PFSK-1 (cell line): ENCODE measurements around the gene KREMEN1. TPM values are rescaled to one million over a fixed set of nuclear protein-coding genes. Genes with fewer than 3 reads are reported as not detected.

Source experiments
- FOXP2 ChIP-seq: optimal IDR thresholded peaks from 2 replicates; pipeline ENCODE3; 2011; ENCODE audit warnings: borderline replicate concordance, control low read depth, inconsistent platforms; ENCODE audit not compliant: insufficient read depth; ENCODE audit errors: extremely low read length, extremely low read depth
- POLR2AphosphoS5 ChIP-seq: IDR thresholded peaks from 2 replicates; pipeline ENCODE4 v1.6.1; 2012; ENCODE audit warnings: low read depth, mild to moderate bottlenecking, control low read depth, low read length, moderate library complexity
- SIN3A ChIP-seq: IDR thresholded peaks from 2 replicates; pipeline ENCODE4 v1.6.1; 2012; ENCODE audit warnings: mild to moderate bottlenecking, low read length, moderate library complexity, borderline replicate concordance; ENCODE audit not compliant: insufficient read depth
- TAF1 ChIP-seq: IDR thresholded peaks from 2 replicates; pipeline ENCODE4 v1.6.1; 2012; ENCODE audit warnings: low read length, control low read depth, borderline replicate concordance; ENCODE audit not compliant: insufficient read depth
- polyA plus RNA-seq: library from polyadenylated mRNA; unstranded; fragments of >200 nt; gene quantifications from one replicate; pipeline ENCODE4 v1.2.1, GENCODE V29; 2012; ENCODE audit warnings: low read depth, missing spikeins; ENCODE audit not compliant: insufficient read length
- TF ChIP-seq, protein P1 (sequence below), 2 experiments: IDR thresholded peaks; 2 replicates each; pipeline versions ENCODE4 v1.6.1 to v1.8.0; 2011 to 2012; ENCODE audit warnings: low read depth in 2 of 2, low read length in 2 of 2, control low read depth in 1 of 2, inconsistent platforms in 1 of 2, mild to moderate bottlenecking in 1 of 2, moderate library complexity in 1 of 2; ENCODE audit not compliant: insufficient read depth in 1 of 2

KREMEN1 gene, protein sequence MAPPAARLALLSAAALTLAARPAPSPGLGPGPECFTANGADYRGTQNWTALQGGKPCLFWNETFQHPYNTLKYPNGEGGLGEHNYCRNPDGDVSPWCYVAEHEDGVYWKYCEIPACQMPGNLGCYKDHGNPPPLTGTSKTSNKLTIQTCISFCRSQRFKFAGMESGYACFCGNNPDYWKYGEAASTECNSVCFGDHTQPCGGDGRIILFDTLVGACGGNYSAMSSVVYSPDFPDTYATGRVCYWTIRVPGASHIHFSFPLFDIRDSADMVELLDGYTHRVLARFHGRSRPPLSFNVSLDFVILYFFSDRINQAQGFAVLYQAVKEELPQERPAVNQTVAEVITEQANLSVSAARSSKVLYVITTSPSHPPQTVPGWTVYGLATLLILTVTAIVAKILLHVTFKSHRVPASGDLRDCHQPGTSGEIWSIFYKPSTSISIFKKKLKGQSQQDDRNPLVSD
- 4.0 TPM for polyA plus RNA-seq

DNA sequence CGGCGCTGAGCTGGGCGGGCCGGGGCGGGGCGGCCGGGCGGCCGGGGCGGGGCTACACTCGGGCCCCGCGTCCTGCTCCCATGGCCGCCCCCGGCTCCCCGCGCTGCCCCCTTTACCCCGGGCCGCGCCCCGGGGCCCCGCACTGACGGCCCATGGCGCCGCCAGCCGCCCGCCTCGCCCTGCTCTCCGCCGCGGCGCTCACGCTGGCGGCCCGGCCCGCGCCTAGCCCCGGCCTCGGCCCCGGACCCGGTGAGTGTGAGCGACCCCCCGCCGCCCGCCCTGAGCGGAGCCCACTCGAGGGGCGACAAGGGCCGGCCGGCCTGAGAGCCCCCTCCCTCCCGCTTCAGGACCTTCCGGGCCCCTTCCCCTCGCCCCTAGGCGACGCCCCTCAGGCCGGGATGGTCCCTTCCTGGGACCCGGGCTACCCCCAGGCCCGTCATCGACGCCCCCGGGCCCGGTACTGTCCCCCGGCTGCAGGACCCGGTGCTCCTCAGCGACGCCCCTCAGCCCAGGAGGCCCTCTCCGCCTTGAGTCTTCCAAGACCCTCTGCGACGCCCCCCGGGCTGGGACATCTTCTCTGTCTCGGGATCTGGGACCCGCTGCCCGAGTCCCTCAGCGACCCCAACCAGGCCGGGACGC is at the start of gene KREMEN1:
Gene KREMEN1 (plus strand): TSS at position 57 of the 639 bp plus-strand sequence. CDS start 96 bp downstream, at position 153.
- TF ChIP-seq POLR2AphosphoS5 (no peak), TAF1 (no peak), FOXP2 (no peak), SIN3A (no peak)
- TF ChIP-seq, protein P1, sequence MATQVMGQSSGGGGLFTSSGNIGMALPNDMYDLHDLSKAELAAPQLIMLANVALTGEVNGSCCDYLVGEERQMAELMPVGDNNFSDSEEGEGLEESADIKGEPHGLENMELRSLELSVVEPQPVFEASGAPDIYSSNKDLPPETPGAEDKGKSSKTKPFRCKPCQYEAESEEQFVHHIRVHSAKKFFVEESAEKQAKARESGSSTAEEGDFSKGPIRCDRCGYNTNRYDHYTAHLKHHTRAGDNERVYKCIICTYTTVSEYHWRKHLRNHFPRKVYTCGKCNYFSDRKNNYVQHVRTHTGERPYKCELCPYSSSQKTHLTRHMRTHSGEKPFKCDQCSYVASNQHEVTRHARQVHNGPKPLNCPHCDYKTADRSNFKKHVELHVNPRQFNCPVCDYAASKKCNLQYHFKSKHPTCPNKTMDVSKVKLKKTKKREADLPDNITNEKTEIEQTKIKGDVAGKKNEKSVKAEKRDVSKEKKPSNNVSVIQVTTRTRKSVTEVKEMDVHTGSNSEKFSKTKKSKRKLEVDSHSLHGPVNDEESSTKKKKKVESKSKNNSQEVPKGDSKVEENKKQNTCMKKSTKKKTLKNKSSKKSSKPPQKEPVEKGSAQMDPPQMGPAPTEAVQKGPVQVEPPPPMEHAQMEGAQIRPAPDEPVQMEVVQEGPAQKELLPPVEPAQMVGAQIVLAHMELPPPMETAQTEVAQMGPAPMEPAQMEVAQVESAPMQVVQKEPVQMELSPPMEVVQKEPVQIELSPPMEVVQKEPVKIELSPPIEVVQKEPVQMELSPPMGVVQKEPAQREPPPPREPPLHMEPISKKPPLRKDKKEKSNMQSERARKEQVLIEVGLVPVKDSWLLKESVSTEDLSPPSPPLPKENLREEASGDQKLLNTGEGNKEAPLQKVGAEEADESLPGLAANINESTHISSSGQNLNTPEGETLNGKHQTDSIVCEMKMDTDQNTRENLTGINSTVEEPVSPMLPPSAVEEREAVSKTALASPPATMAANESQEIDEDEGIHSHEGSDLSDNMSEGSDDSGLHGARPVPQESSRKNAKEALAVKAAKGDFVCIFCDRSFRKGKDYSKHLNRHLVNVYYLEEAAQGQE (IDR thresholded peaks at IDR 0.05; ENCODE audit: insufficient read depth in 1 of 2, low read depth in 2 of 2, low read length in 2 of 2): no peak

DNA sequence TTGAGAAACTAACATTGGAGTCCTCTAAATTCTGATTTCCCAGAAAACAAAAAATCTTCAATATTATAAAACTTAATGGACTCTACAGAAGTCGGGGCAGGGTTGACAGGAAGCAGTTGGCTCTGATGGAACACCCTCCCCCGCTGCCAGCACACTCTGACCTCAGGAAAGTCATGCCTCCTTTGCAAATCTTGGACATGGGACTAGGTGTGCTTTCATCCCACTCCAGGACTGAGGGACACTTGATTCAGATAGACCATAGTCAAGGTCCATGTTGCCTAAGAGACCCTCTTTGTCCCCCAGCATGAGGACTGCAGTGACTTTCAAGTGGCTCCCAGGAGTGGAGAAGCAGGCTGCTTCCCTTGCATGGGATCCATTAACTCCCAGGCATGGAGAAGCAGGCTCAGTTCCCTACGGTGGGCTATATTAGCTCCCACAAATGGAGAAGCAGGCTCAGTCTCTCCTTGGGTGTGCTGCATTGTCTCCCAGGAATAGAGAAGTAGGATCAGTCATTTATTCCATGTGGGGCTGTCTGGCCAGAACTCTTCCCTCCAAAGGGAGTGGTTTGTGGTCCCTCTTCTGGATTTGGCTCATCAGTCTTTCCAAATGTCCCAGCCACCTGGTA is 49.6 kb upstream of the KREMEN1 start:
- TF ChIP-seq FOXP2: no peak
- TF ChIP-seq SIN3A: no peak
- TF ChIP-seq TAF1: no peak
- TF ChIP-seq POLR2AphosphoS5: no peak
- TF ChIP-seq, protein P1 (IDR thresholded peaks at IDR 0.05; ENCODE audit: insufficient read depth in 1 of 2, low read depth in 2 of 2, low read length in 2 of 2): no peak

DNA sequence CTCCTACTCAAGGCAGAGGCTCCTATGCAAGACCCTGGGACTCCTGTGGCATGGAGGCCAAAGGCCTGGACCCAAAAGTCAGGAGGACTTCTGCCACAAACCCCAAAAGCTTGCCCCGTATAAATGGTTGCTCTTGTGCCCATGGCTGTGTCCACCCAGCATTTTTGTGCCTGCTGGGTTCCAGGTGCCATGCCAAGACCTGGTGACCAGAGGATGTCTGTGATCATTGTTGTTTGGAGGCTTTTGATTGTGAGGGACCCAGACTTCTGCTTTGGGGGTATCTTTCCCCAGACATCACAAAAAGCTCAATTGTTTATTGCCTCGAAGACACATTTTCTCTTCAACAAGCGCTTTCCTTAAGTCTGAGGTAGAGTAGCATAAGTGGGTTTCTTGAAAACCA is 46.3 kb upstream of the KREMEN1 start:
- TF ChIP-seq POLR2AphosphoS5: no peak

DNA sequence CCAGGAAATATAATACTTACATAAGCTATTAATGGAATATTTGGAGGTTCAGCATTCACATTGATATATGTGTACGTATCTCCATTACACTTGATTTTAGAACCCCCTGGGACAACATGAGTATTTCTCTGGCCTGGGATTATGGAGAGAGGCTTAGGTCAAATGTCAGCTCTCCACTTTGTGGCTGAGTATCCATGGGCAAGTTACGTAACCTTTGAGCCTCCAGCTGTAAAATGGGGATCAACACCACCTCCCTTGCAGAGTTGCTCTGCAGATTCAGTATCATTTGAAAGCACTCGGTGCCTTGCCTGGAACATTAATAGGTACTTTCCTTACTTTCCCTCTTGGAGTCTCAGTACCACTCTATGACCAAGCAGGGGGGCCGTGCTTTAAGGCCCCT is 44.4 kb upstream of the KREMEN1 start:
- no peak for TF ChIP-seq TAF1
- TF ChIP-seq SIN3A: no peak
- TF ChIP-seq, protein P1 (IDR thresholded peaks at IDR 0.05; ENCODE audit: insufficient read depth in 1 of 2, low read depth in 2 of 2, low read length in 2 of 2): no peak

DNA sequence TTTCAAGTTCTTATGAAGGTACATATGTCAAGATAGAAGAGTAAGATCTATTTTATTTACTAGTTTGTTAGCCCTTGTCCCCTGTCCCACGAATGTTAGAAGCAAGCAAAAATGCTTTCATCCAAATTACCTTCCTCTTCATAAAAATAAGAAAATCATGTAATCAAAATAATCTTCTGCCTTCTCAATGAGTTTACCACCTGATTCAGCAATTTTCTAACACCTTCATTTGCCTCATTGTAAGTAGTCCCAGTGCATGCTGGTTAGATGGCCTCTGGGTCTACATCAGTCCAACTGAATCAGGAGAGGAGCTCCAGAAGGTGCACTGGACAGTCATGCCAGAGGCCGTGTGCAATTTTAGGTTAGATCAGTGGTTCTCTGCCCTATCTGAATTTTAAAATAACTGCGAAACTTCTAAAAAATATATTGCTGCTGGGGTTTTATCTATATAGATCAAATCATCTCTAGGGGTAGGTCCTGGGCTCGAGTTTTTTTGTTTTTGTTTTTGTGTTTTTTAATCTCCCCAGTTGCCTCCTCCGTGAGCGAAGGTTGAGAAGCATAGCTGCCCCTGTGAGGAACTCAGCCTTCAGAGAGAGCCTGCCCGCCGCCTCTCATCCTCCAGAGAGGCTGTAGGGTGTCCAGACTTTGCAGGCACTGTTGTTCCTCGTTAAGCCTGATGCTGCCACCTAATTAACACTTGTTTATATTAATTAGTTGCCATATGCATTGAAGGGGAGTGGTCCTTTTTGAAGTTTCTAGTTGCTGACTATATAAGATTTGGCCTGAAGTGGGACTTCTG is 43.4 kb upstream of the KREMEN1 start:
- TF ChIP-seq TAF1 (no peak), SIN3A (no peak), POLR2AphosphoS5 (no peak), FOXP2 (no peak)
- TF ChIP-seq, protein P1 (IDR thresholded peaks at IDR 0.05; ENCODE audit: insufficient read depth in 1 of 2, low read depth in 2 of 2, low read length in 2 of 2): no peak
